GM19240 (cell line): ENCODE results near the gene MSANTD1.

Experiments used
- DNase-seq: peaks from one replicate; pipeline ENCODE4 v3.0.0; 2011; ENCODE audit warnings: low spot score; ENCODE audit not compliant: insufficient read length

Gene MSANTD1

DNA sequence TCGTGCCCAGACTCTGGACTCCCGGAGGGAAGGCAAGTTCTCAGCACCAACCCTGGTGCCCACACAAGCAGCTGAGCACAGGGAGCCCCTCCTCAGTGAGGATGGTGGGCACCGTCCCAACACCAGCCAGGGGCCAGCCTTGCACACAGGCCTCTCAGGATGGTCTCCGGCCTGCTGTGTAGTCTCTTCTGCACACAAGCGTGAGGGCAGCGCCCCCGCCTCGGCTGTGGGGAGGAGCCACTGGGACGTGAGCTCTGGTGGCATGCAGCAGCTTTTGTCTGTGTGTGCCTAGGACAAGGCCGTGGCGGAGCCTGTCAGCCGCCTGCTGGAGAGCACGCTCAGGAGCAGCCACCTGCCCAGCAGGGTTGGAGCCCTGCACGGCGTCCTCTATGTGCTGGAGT is 16.1 kb upstream of the MSANTD1 start:
- no peak for DNase-seq

DNA sequence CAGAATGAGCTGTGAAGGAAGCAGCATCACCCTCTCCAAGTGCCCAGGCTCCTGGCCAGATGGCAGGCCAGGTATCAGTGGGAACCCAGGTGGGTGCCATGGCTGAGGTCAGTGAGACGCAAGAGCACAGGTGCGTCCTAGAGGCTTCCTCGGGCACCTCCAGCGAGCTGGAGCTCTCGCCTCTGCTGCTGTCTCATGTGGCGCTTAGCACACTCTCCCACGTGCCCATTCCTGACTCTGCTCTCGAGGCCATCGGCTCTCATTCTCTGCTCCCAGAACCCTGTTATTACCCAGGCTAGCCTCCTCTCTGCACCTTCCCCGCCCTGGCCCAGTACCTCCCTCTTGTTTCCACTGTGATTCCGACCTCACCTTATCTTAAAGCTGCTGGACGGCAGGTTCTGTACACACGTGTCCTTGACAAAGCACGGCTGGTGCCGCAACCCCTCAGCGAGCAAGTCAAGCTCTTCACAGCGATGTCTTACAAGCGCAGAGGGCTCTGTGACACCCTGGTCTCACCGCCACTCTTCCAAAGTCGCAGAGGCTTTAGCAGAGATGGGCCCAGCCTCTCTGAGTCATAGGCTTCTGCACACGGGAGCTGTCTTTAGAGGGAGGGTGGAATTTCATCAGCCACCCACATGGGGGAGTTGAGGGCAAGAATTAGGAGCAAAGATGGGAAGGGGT is 15.4 kb upstream of the MSANTD1 start:
- no peak for DNase-seq

DNA sequence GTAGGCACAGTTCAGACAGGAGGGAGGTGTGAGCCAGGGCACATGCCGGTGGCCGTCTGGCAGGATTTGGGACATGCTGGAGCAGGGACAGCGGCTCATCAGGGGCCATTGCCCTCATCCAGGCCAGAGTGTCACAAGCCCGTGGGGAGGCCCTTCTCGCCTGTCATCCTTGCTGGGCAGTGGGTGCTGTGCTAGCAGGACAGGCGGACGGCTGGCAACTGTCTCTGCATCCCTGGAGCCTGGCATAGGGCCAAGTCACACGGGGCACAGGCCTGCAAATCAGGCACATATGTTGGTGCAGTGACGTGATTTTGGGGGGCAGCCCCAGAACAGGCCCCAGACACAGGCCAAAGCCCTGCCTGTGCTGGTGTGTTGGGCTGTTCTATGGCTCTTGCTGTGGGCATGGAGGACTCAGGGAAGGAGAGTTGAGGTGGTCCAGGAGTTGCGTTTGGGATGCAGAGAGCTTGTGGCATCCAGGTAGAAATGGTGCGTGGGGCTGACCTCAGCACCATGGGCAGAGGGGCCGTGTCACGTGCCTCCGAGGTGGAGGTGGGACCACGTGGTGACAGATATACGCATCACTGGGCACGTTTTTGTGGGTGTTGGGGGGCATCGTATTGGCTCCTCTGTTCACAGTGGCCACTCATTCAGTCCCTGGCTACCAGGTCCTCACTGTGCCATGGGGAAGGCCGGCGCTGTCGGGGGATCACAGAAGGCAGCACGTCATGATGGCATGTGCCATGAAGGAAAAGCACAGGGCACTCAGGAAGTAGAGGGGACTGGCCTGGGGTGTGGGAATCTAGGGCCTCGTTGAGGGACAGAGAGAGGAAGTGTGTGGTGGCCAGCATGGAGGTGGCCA is 14.6 kb upstream of the MSANTD1 start:
- DNase-seq = no peak

DNA sequence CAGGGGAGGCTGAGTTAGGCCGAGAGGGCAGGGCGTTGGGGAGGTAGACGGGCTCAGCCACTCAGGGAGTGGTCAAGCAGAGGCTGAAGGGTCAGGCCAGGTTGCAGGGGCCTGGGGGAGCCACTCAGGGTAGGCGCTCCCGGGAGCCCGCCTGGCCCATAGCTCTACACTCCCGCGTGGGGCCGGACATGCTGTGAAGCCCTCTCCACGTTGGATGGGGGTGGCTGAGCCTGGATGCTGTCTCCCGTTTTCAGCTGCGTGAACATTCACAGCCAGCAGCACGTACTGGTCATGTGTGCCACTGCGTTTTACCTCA is 14.0 kb upstream of the MSANTD1 start:
- DNase-seq = no peak

DNA sequence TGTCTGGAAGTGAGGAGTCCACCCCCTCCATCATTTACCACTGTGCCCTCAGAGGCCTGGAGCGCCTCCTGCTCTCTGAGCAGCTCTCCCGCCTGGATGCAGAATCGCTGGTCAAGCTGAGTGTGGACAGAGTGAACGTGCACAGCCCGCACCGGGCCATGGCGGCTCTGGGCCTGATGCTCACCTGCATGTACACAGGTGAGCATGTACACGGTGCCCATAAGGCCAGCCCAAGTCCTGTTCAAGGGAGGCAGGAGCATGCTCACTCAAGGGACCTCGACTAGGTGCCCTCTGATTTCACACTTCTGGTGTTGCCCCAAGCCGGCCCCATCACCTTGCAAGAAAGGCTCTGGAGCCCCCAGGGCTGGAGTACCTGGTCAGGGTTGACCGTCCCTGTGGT is 13.4 kb upstream of the MSANTD1 start:
- no peak for DNase-seq

DNA sequence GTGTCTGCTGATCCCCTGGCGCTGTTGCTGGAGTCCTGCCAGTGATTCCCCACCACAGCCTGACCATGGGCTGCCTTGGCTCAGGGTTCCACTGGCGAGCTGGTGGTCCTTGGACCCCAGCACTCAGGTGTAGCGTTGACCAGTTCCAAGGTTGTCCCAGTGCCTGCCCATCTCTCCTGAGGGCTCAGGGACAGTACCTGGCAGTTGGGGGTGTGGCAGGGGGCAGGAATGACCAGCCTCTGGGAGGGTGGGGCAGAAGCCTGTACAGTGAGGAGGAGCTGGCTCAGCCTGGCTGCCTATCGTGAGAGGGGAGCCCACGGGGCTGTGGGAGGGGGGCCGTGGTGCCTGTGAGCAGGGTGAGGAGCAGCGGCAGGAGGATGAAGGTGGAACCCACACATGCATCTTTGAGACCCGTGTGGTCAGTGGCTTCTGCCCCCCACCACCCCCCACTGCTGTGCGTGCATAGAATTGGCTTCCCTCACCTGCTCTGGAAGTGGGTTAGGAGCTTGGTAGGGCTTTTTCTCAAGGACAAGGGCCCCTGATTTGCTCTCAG is 12.6 kb upstream of the MSANTD1 start:
- DNase-seq = no peak

DNA sequence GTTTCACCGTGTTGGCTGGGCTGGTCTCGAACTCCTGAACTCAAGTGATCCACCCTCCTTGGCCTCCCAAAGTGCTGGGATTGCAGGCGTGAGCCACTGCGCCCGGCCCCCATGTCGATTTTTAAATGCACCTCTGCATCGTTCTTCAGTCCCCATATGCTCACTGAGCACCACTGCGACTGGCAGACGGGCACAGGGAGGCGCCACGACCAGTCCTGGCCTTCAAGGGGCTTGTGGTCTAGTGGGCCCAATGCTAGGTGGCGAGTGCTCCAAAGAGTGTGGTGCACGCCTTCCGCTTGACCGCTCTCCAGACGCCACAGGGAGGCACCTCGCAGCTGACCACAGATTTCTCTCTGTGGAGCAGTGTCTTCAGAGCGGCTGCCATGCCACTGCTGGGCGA is 11.7 kb upstream of the MSANTD1 start:
- DNase-seq = no peak

DNA sequence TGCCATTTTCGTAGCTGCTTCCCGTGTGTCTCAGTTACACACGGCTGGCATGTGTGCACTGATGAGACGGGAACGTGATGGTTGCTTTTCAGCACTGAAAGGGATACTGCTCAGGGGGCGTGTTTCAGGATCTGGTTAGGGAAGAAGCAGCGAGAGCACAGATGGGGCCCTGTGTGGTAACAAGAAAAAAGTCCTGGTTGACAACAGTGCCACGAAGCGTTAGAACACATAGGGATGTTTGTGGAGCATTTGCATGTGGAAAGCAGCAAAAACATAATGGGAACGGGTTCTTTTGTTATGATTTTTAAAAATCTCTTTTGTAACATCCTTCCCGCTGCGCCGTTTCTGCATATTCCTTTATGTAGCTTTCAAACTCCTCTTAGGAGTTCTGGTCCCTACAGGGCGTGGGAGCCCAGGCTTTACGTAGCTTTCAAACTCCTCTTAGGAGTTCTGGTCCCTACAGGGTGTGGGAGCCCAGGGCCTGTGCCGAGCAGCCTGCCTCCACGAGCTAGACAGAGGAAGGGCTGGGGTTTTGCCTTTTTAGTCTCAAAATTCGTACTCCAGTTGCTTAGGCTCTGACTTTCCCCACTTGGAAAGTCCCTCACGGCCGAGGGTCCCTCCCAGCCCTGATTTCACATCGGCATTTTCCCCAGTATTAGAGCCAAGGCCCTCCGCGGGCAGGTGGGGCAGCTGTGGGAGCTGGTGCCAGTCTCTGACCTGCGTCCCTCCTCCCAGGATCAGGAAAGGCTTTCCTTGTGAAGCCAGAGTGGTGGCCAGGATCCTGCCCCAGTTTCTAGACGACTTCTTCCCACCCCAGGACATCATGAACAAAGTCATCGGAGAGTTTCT is 11.0 kb upstream of the MSANTD1 start:
- DNase-seq = no peak

DNA sequence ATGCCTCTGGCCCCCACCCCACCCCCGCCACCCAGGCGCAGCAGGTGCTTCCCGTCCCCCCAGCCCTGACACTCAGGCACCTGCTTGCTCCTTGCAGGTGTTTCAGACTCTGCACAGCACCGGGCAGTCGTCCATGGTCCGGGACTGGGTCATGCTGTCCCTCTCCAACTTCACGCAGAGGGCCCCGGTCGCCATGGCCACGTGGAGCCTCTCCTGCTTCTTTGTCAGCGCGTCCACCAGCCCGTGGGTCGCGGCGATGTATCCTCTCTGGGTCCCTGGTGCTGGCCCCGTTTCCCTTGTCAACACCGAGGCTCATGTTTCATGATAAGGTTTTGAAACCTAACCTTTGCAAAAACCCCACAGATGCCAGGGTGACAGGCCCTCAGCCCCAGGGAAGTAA is 10.2 kb upstream of the MSANTD1 start:
- DNase-seq = no peak

DNA sequence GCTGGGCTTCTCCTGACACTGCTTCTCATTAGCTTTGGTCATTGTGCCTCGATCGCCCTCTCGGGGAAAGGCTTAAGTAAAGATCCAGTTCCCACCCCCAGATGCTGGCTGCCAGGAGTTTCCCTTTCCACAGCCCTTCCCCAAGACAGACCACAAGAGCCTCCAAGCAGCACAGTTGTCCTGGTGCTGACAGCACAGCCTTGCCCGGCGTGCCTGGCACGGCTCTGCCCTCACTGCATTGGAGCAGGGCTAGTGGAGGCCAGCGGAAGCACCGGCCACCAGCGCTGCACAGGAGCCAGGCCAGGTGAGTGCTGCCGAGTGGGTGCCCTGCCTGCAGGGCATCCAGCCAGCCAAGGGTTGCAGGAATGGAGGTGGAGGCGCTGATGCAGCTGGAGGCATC is 9.7 kb upstream of the MSANTD1 start:
- no peak for DNase-seq

DNA sequence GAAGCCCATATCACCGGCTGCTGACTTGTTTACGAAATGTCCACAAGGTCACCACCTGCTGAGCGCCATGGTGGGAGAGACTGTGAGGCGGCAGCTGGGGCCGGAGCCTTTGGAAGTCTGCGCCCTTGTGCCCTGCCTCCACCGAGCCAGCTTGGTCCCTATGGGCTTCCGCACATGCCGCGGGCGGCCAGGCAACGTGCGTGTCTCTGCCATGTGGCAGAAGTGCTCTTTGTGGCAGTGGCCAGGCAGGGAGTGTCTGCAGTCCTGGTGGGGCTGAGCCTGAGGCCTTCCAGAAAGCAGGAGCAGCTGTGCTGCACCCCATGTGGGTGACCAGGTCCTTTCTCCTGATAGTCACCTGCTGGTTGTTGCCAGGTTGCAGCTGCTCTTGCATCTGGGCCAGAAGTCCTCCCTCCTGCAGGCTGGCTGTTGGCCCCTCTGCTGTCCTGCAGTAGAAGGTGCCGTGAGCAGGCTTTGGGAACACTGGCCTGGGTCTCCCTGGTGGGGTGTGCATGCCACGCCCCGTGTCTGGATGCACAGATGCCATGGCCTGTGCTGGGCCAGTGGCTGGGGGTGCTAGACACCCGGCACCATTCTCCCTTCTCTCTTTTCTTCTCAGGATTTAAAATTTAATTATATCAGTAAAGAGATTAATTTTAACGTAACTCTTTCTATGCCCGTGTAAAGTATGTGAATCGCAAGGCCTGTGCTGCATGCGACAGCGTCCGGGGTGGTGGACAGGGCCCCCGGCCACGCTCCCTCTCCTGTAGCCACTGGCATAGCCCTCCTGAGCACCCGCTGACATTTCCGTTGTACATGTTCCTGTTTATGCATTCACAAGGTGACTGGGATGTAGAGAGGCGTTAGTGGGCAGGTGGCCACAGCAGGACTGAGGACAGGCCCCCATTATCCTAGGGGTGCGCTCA is 8.7 kb upstream of the MSANTD1 start:
- no peak for DNase-seq

DNA sequence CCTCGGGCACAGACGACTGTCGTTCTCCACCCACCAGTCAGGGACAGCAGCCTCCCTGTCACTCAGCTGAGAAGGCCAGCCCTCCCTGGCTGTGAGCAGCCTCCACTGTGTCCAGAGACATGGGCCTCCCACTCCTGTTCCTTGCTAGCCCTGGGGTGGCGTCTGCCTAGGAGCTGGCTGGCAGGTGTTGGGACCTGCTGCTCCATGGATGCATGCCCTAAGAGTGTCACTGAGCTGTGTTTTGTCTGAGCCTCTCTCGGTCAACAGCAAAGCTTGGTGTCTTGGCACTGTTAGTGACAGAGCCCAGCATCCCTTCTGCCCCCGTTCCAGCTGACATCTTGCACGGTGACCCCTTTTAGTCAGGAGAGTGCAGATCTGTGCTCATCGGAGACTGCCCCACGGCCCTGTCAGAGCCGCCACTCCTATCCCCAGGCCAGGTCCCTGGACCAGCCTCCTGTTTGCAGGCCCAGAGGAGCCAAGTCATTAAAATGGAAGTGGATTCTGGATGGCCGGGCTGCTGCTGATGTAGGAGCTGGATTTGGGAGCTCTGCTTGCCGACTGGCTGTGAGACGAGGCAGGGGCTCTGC is 7.9 kb upstream of the MSANTD1 start:
- DNase-seq = no peak

DNA sequence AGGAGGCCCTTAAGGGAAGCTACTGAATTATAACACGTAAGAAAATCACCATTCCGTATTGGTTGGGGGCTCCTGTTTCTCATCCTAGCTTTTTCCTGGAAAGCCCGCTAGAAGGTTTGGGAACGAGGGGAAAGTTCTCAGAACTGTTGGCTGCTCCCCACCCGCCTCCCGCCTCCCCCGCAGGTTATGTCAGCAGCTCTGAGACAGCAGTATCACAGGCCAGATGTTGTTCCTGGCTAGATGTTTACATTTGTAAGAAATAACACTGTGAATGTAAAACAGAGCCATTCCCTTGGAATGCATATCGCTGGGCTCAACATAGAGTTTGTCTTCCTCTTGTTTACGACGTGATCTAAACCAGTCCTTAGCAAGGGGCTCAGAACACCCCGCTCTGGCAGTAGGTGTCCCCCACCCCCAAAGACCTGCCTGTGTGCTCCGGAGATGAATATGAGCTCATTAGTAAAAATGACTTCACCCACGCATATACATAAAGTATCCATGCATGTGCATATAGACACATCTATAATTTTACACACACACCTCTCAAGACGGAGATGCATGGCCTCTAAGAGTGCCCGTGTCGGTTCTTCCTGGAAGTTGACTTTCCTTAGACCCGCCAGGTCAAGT is 6.9 kb upstream of the MSANTD1 start:
- DNase-seq = no peak

DNA sequence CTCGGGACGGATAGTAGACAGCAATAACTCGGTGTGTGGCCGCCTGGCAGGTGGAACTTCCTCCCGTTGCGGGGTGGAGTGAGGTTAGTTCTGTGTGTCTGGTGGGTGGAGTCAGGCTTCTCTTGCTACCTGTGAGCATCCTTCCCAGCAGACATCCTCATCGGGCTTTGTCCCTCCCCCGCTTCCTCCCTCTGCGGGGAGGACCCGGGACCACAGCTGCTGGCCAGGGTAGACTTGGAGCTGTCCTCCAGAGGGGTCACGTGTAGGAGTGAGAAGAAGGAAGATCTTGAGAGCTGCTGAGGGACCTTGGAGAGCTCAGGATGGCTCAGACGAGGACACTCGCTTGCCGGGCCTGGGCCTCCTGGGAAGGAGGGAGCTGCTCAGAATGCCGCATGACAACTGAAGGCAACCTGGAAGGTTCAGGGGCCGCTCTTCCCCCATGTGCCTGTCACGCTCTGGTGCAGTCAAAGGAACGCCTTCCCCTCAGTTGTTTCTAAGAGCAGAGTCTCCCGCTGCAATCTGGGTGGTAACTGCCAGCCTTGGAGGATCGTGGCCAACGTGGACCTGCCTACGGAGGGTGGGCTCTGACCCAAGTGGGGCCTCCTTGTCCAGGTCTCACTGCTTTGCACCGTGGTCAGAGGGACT is 5.7 kb upstream of the MSANTD1 start:
- no peak for DNase-seq

DNA sequence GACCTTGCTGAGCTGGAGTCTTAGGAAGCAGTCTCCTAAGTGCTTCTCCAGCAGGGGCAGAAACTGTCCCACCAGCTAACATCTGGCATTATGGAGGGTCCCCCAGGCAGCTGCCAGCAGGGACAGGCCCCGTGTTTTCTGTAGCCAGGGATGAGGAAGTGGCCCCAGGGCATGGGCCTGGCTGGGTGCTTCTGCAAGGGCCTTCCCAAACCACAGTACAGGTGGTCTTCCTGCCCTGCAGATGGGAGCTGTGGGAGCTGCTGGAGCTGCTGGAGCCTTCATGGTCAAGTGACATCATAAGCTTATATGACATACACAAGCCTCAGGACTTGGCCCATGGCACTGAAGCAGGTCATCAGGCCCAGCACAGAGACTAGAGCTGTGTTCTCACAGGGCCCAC is 5.0 kb upstream of the MSANTD1 start:
- no peak for DNase-seq

DNA sequence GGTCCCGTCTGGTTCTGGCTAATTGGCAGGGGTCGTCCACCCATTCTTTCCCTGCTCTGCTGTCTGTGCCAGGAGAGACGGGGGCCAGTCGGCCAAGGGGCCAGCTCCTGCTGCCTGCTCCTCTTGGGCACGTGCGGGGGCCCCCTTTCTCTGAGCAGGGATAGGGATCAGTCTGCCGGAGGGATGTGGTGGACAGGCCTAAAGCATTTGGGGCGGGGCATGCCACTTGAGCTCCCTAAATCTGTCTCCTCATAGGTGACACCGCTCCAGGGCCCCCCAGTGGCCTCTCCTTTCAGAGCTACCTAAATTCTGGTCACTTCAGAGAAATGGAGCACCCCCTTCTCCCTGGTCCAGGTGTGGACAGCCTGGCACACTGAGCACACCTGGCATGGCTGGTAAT is 4.2 kb upstream of the MSANTD1 start:
- no peak for DNase-seq

DNA sequence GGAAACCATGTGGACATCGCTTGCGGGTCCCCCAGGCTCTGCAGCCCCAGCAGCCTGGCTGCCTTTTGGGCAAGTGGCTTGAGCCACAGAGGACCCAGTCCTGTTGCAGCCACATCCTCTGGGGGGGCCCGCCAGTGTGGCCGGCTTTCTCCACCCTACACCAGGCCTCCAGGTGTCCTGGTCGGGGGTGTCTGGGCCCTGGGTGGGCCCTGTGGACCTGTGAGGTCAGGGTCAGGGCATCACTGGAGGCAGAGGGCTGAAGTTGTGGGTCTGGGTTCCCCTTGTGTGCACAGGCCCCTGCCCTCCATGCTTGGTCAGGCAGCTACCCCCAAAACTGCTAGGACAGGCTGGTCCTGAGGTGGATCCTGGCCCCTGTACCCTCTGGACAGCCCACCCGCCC is 3.3 kb upstream of the MSANTD1 start:
- DNase-seq = no peak

DNA sequence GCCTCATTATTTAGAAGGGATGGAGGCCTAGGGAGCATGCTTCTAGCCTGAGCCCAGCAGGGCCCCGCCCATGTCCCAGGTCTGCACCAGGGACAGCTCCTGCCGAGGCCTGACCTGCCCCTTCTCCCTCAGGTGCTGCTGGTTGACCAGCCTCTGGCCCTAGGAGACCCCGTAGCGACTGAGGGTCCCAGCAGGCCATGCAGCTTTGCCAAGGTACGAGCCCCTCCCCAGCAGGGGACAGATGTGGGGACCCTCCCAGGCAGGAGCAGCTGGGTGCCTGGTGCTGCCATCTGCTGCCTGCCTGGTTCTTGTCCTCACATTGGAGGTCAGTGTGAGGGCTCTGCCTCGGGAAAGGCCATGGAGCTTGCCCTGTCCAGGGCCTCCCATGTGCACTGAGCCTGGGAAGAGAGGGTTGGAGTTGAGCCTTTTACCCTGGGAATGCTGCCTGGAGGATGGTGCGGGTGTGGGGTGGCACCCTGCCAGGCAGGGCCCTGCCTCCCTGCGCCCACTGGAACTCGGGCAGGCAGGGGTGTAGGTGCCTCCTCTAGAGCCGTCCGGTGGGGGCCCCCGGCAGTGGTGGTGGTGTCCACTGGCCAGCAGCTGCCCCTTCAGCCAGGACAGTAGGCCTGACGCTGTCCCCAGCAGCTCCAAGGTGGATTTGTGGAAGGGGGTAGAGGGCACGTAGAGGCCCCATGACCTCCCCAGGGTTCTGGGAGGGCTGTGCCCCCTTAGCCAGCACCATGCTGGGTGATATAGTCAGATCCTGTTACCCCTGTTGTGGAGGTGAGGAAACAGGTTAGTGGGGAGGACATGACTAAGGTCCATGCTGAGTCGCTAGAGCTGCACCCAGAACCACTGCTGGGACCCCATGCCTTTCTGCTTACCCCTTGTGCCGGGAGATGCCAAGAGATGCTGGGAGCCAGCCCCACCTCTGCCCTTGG is 2.2 kb upstream of the MSANTD1 start:
- DNase-seq = no peak
